Natural killer cell treated with Interleukin-12 subunit alpha and Interleukin-12 subunit beta and Interleukin-15 and Interleukin-18, amount 100 ng/mL, for 72 hours (primary cell): Measurements from ENCODE around the gene ANAPC5. TPM values are rescaled to one million over a fixed set of nuclear protein-coding genes. Genes with fewer than 3 reads are reported as not detected.

Experiments
- ATAC-seq, 2 donors: fragments of 150-1000 bp; cut with Tn5 transposase in 1 of 2; sonication (Bioruptor Pico), chemical (Tn5 transposase) in 1 of 2; 2 replicates each; pipeline ENCODE4 v1.10.0; 2021
- DNase-seq: peaks from one replicate; pipeline ENCODE4 v3.0.0; 2022; ENCODE audit warnings: low spot score
- H3K27ac Mint-ChIP-seq, 2 donors: 1 replicate in 1 of 2; 2 replicates in 1 of 2; pipeline ENCODE4 v1.8.0; 2022; ENCODE audit warnings: mixed read lengths in 2 of 2, mild to moderate bottlenecking in 1 of 2, moderate library complexity in 1 of 2
- H3K27me3 Mint-ChIP-seq, 2 donors: 1 replicate in 1 of 2; 2 replicates in 1 of 2; pipeline ENCODE4 v1.8.0; 2022; ENCODE audit warnings: mixed read lengths in 2 of 2
- H3K36me3 Mint-ChIP-seq: one replicate; pipeline ENCODE4 v1.8.0; 2022; ENCODE audit warnings: mixed read lengths
- H3K4me1 Mint-ChIP-seq, 2 donors: 1 replicate in 1 of 2; 2 replicates in 1 of 2; pipeline ENCODE4 v1.8.0; 2022; ENCODE audit warnings: low read depth in 2 of 2, mixed read lengths in 2 of 2, mild to moderate bottlenecking in 1 of 2
- H3K4me3 Mint-ChIP-seq: one replicate; pipeline ENCODE4 v1.8.0; 2022; ENCODE audit warnings: mixed read lengths
- H3K9me3 Mint-ChIP-seq: 2 replicates; pipeline ENCODE4 v1.8.0; 2022; ENCODE audit warnings: mixed read lengths
- total RNA-seq, 2 donors: library from RNA; stranded (reverse); gene quantifications; one replicate each; pipeline ENCODE4 v1.2.3, GENCODE V29; 2022

The ANAPC5 gene
- total RNA-seq, 2 donors from 2014 or later, result 130 to 229 TPM

DNA sequence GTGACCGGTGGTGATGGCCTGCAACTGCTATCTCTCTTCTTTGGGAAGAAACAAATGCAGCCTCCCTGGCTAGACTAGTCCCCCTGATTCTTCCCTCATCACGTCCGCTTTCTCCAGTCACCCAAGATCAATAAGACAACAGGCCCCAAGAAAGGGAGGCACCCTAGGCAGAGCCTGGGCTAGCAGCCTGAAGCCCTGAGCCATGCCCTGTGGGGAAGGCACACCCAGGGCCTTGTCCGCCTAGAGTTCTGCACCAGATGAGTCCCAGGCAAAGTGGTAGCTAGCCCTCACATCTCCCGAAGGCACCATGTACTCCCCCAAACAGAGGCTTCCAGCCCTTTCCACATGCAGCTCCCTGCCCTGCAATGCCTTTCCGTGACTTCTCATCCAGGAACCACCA is 90.8 kb downstream of the ANAPC5 start:
- H3K36me3 Mint-ChIP-seq, result peaks cover 4% of the 10 kb centered on the region
- no peaks in the 10 kb centered on the region for H3K27me3 Mint-ChIP-seq
- H3K9me3 Mint-ChIP-seq, result no peaks in the 10 kb centered on the region
- H3K27ac Mint-ChIP-seq, result no peak overlapping the region
- no peak for ATAC-seq
- no peak overlapping the region for H3K4me3 Mint-ChIP-seq
- DNase-seq, result no peak
- no peaks in the 10 kb centered on the region for H3K4me1 Mint-ChIP-seq

DNA sequence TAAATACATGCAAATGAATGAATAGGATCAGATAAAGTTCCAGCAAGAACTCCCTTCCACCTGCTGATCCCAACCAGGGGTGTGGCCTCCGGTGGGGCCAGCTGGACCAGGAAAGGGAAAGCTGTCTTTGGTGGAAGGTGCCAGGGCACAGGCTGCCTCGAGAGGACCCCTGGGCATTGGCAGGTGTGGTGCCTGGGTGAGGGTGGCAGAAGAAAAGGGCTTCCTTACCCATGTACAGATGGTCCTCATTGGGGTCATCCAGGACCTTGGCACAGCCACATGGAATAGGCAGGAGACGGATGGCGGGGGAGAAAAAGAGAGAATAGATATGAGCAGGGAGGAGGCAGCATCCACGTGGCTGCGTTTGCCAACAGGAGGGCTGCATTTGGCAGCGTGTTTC is 92.1 kb downstream of the ANAPC5 start:
- DNase-seq (no peak), ATAC-seq (no peak)
- Mint-ChIP-seq H3K36me3 (peaks cover 4% of the 10 kb centered on the region), H3K4me3 (no peak overlapping the region), H3K27ac (no peak overlapping the region), H3K4me1 (no peaks in the 10 kb centered on the region), H3K9me3 (no peaks in the 10 kb centered on the region), H3K27me3 (no peaks in the 10 kb centered on the region)

DNA sequence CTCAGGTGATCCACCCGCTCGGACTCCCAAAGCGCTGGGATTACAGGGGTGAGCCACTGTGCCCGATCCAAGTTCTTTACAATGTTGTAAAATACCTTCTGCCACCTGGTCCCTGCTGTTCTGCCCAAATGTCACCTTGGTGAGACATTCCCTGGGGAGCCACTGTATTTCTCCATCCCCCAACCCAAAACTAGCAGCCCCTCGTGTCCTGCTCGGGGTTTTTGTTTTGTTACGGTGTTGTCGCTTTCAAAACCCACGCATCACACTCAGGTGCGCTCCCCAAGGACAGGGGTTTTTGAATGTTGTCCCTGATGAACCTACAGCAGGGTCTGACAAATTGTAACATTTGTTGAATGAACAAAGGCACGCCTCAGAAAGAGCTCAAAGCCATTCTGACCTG is 93.1 kb downstream of the ANAPC5 start:
- H3K27ac Mint-ChIP-seq, result no peak overlapping the region
- ATAC-seq, result no peak
- H3K4me1 Mint-ChIP-seq, result no peaks in the 10 kb centered on the region
- H3K36me3 Mint-ChIP-seq, result peaks cover 10% of the 10 kb centered on the region
- no peak overlapping the region for H3K4me3 Mint-ChIP-seq
- no peak for DNase-seq
- no peaks in the 10 kb centered on the region for H3K27me3 Mint-ChIP-seq
- no peaks in the 10 kb centered on the region for H3K9me3 Mint-ChIP-seq

Other genes starting within 250 kb of the ANAPC5 start
- gene P2RX7, start 219.5 kb downstream of the ANAPC5 start, total RNA-seq, result 10 to 100 TPM; 20.2 to 46.6 TPM
- 10 to 100 TPM; 39.8 to 46.6 TPM for gene P2RX4, start 142.3 kb downstream of the ANAPC5 start, total RNA-seq
- gene CAMKK2, start 55.7 kb downstream of the ANAPC5 start, total RNA-seq, result 10 to 100 TPM; 24.7 to 48.4 TPM
- gene RNF34, start 47.7 kb upstream of the ANAPC5 start, total RNA-seq, result 100 to 1,000 TPM in 1 of 2 donors, 10 to 100 TPM in 1; 85.4 to 149 TPM
- 10 to 100 TPM; 35.9 to 60.1 TPM for gene KDM2B, start 228.6 kb upstream of the ANAPC5 start, total RNA-seq